B cell (primary cell): ENCODE results near the gene SLC25A4. TPM values are rescaled to one million over a fixed set of nuclear protein-coding genes. Genes with fewer than 3 reads are reported as not detected.

Source experiments
- ATAC-seq: fragments of 200-7000 bp; cut with Tn5 transposase; one replicate; pipeline ENCODE4 v1.10.0; 2021; ENCODE audit warnings: low read depth, mild to moderate bottlenecking, moderate number of reproducible peaks, moderate library complexity
- CTCF ChIA-PET: fragments of 350-600 bp; sonication (Branson Sonifier 250); formaldehyde crosslinking; loops from one replicate; lab custom pipeline; 2021; ENCODE audit warnings: antibody characterized with exemption, inconsistent platforms; lab: Charles Lee
- POLR2A ChIA-PET: fragments of 350-600 bp; sonication (Branson Sonifier 250); formaldehyde crosslinking; loops from one replicate; lab custom pipeline; 2021; ENCODE audit warnings: antibody characterized with exemption; lab: Charles Lee
- DNase-seq: peaks from one replicate; pipeline ENCODE4 v3.0.0; 2013
- H2AFZ ChIP-seq: 2 replicates; pipeline ENCODE4 v1.6.1; 2012; ENCODE audit warnings: mild to moderate bottlenecking, low read depth, low read length; ENCODE audit not compliant: insufficient read depth, poor library complexity, severe bottlenecking
- H3K27ac ChIP-seq, 2 donors: 1 replicate in 1 of 2; 2 replicates in 1 of 2; pipeline ENCODE4 v1.5.1; 2012 to 2013; ENCODE audit warnings: low read length in 2 of 2, mild to moderate bottlenecking in 2 of 2, moderate library complexity in 1 of 2
- H3K27me3 ChIP-seq, 4 experiments: fragments of 200-600 bp in 1 of 4; sonication (generic) in 1 of 4; replicated peaks in 1 of 4; 1 replicate in 2 of 4; 2 replicates in 2 of 4; pipeline versions ENCODE4 v1.6.1 to v1.7.0; 2013 to 2016; ENCODE audit warnings: low read length in 3 of 4, mild to moderate bottlenecking in 2 of 4, mixed read lengths in 1 of 4, moderate library complexity in 1 of 4; ENCODE audit not compliant: insufficient read depth in 4 of 4, control insufficient read depth in 3 of 4; ENCODE audit errors: control extremely low read depth in 1 of 4
- H3K36me3 ChIP-seq, 2 experiments: replicated peaks in 1 of 2; 1 replicate in 1 of 2; 2 replicates in 1 of 2; pipeline versions ENCODE4 v1.6.1 to v1.7.1; 2013; ENCODE audit warnings: low read length in 1 of 2; ENCODE audit not compliant: insufficient read depth in 2 of 2, control insufficient read depth in 1 of 2; ENCODE audit errors: control extremely low read depth in 1 of 2, extremely low read depth in 1 of 2
- H3K4me1 ChIP-seq, 2 donors: fragments of 200-600 bp in 1 of 2; sonication (generic) in 1 of 2; 1 replicate in 1 of 2; 2 replicates in 1 of 2; pipeline versions ENCODE4 v1.5.1 to v1.6.1; 2013 to 2017; ENCODE audit warnings: low read length in 2 of 2; ENCODE audit not compliant: control insufficient read depth in 2 of 2, insufficient read depth in 2 of 2
- H3K4me2 ChIP-seq: replicated peaks from 2 replicates; pipeline ENCODE3; 2012; ENCODE audit warnings: mild to moderate bottlenecking, low read depth, low read length; ENCODE audit not compliant: poor library complexity, severe bottlenecking
- H3K4me3 ChIP-seq, 5 experiments: fragments of 200-600 bp in 1 of 5; sonication (generic) in 1 of 5; 1 replicate in 3 of 5; 2 replicates in 2 of 5; pipeline versions ENCODE4 v1.5.1 to v1.7.0; 2011 to 2016; ENCODE audit warnings: low read length in 4 of 5, mild to moderate bottlenecking in 4 of 5, low read depth in 2 of 5, control low read depth in 1 of 5, moderate library complexity in 1 of 5; ENCODE audit not compliant: insufficient read depth in 1 of 5; ENCODE audit errors: control extremely low read depth in 1 of 5, extremely low read depth in 1 of 5
- H3K79me2 ChIP-seq: fragments of 200-600 bp; sonication (generic); one replicate; pipeline ENCODE4 v1.6.0; 2016; ENCODE audit warnings: low read length; ENCODE audit not compliant: control insufficient read depth, insufficient read depth
- H3K9ac ChIP-seq: fragments of 200-600 bp; sonication (generic); 2 replicates; pipeline ENCODE4 v1.6.1; 2017; ENCODE audit warnings: mild to moderate bottlenecking, low read length, moderate library complexity
- H3K9me3 ChIP-seq, 3 donors: one replicate each; pipeline versions ENCODE4 v1.6.1 to v1.7.1; 2013; ENCODE audit warnings: low read length in 2 of 3; ENCODE audit not compliant: control insufficient read depth in 2 of 3, insufficient read depth in 1 of 3; ENCODE audit errors: control extremely low read depth in 1 of 3
- H4K20me1 ChIP-seq: 2 replicates; pipeline ENCODE4 v1.6.0; 2012; ENCODE audit warnings: mild to moderate bottlenecking, low read length; ENCODE audit not compliant: insufficient read depth, control insufficient read depth, poor library complexity, severe bottlenecking
- H3K27ac Mint-ChIP-seq: one replicate; pipeline ENCODE4 v1.8.0; 2021; ENCODE audit warnings: mixed read lengths
- H3K27me3 Mint-ChIP-seq: one replicate; pipeline ENCODE4 v1.8.0; 2021; ENCODE audit warnings: mixed read lengths
- H3K4me1 Mint-ChIP-seq: one replicate; pipeline ENCODE4 v1.8.0; 2021; ENCODE audit warnings: mixed read lengths
- H3K4me3 Mint-ChIP-seq: one replicate; pipeline ENCODE4 v1.8.0; 2021; ENCODE audit warnings: mixed read lengths
- H3K9me3 Mint-ChIP-seq: one replicate; pipeline ENCODE4 v1.8.0; 2022; ENCODE audit warnings: mixed read lengths; ENCODE audit not compliant: insufficient read depth
- EZH2 ChIP-seq: IDR thresholded peaks from 2 replicates; pipeline ENCODE4 v1.6.1; 2012; ENCODE audit warnings: borderline replicate concordance, low read depth, mild to moderate bottlenecking, moderate library complexity, low read length; ENCODE audit not compliant: insufficient read depth, poor library complexity, severe bottlenecking
- WGBS: methylation state at CpG from one replicate; pipeline ENCODE4 v1.1.5; 2013; ENCODE audit warnings: missing lambda C conversion rate; ENCODE audit not compliant: insufficient coverage; 5-methylcytosine and 5-hydroxymethylcytosine counted together
- intact Hi-C: fragments of 100-400 bp; cut with micrococcal nuclease; formaldehyde crosslinking; loops from one replicate; pipeline ENCODE4 v1.10.0; 2022
- polyA plus RNA-seq: library from polyadenylated mRNA; depleted of rRNA; stranded (reverse); fragments of >200 nt; gene quantifications from 2 replicates; pipeline ENCODE4 v1.2.3, GENCODE V29; 2012
- total RNA-seq, 2 donors: library from RNA; stranded (reverse); fragments of 120-200 nt in 1 of 2; gene quantifications; 1 replicate in 1 of 2; 2 replicates in 1 of 2; pipeline versions ENCODE4 v1.2.3 to v1.2.4, GENCODE V29; 2013 to 2022
- TF ChIP-seq, protein P1 (sequence below): fragments of 200-600 bp; IDR thresholded peaks from one replicate; pipeline ENCODE4 v1.8.0; 2022; ENCODE audit warnings: antibody characterized with exemption, mild to moderate bottlenecking

Gene SLC25A4
- total and polyA plus RNA-seq, 2 donors (not counting 1 experiment from before 2014, with no cell fraction given), result 7.3 to 11.7 TPM

DNA sequence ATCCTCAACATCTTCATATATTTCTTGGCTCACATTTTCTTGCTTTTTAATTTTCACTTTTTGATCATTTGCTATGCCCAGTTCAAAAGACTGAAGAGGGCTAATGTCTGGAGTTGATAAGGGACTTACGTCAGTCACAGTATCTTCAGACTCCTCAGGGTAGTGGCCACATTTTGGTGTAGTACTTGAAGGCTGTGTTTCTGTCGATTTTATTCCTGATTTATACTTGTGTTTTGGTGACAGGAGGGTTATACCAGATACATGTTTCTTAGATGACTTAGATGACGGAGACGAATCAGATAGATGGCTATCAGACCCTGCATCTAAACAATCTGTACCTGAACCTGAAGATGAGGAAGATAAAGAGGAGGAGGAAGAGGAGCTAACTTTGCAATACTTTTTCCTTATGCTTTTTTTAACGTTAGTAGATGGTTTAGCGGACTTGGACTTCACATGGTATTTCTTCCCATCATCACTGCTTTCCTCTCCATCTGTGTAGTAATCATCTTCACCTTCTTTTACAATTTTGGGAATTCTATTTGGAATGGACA, 47.3 kb downstream of the SLC25A4 start:
- no peaks in the 10 kb centered on the region for H3K9me3 Mint-ChIP-seq
- DNase-seq, result no peak
- H3K27me3 Mint-ChIP-seq, result no peaks in the 10 kb centered on the region
- Histone ChIP-seq H4K20me1 (peaks cover 14% of the 10 kb centered on the region), H3K4me1 (peaks cover 7 to 8% of the 10 kb centered on the region in 2 donors), H3K27me3 (no peaks in the 10 kb centered on the region), H3K36me3 (peaks cover 2 to 24% of the 10 kb centered on the region in 2 experiments), H3K4me2 (no peak overlapping the region), H3K27ac (no peak overlapping the region), H2AFZ (no peak overlapping the region), H3K4me3 (no peak overlapping the region), H3K79me2 (peaks cover 73% of the 10 kb centered on the region), H3K9me3 (peaks cover 0 to 6% (median 0%) of the 10 kb centered on the region in 3 donors), H3K9ac (no peak overlapping the region)
- 88% methylated on average over 2 of the region's 6 CpGs for WGBS
- no peak for ATAC-seq
- intact Hi-C loops, result no loop called here
- no peak overlapping the region for H3K27ac Mint-ChIP-seq
- ChIA-PET POLR2A (no interaction called here), CTCF (no interaction called here)
- no peak for TF ChIP-seq EZH2
- TF ChIP-seq, protein P1, sequence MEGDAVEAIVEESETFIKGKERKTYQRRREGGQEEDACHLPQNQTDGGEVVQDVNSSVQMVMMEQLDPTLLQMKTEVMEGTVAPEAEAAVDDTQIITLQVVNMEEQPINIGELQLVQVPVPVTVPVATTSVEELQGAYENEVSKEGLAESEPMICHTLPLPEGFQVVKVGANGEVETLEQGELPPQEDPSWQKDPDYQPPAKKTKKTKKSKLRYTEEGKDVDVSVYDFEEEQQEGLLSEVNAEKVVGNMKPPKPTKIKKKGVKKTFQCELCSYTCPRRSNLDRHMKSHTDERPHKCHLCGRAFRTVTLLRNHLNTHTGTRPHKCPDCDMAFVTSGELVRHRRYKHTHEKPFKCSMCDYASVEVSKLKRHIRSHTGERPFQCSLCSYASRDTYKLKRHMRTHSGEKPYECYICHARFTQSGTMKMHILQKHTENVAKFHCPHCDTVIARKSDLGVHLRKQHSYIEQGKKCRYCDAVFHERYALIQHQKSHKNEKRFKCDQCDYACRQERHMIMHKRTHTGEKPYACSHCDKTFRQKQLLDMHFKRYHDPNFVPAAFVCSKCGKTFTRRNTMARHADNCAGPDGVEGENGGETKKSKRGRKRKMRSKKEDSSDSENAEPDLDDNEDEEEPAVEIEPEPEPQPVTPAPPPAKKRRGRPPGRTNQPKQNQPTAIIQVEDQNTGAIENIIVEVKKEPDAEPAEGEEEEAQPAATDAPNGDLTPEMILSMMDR, result no peak
- peaks cover 25% of the 10 kb centered on the region for H3K4me1 Mint-ChIP-seq
- H3K4me3 Mint-ChIP-seq, result peak overlapping the region; percentile 32

DNA sequence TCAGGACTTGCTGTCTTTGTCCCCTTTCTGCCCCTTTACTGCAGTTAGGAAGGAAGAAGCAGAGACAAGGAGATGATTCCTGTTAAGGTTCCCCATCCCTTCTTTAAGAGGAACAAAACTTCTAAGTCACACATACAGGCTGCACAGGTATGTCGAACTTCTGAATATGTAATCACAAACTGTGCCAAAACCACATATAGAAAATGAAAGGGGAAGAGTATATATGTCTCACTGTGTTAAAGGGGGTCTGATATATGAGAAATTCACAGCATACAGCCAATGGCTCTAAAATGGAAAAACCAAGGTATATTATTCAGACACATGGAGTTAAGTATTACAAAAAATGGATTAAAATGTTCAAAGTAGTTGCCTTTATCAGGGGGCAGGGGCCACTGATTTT, 49.0 kb downstream of the SLC25A4 start:
- CTCF ChIA-PET, result interaction anchor here (0.6 kb wide), 1 partner anchor 51 kb away, joined by 4 read pairs; no protein-coding TSS in a partner anchor
- H3K4me3 ChIP-seq, result no peak overlapping the region
- H3K9ac ChIP-seq, result peak overlapping the region; percentile 5
- Mint-ChIP-seq H3K27me3 (no peaks in the 10 kb centered on the region), H3K9me3 (no peaks in the 10 kb centered on the region), H3K4me1 (peaks cover 27% of the 10 kb centered on the region), H3K4me3 (peak overlapping the region; percentile 42), H3K27ac (no peak overlapping the region)
- peaks cover 3 to 24% of the 10 kb centered on the region in 2 experiments for H3K36me3 ChIP-seq
- intact Hi-C loops, result no loop called here
- POLR2A ChIA-PET, result no interaction called here
- H3K4me2 ChIP-seq, result peak overlapping the region; percentile 27
- H3K27ac ChIP-seq, result peak overlapping the region in 1 of 2 donors; percentile 63
- H3K9me3 ChIP-seq, result peaks cover 0 to 6% (median 0%) of the 10 kb centered on the region in 3 donors
- peaks cover 7 to 8% of the 10 kb centered on the region in 2 donors for H3K4me1 ChIP-seq
- no peak for ATAC-seq
- no peak for TF ChIP-seq EZH2
- TF ChIP-seq, protein P1, result no peak
- H4K20me1 ChIP-seq, result peaks cover 14% of the 10 kb centered on the region
- no CpG with 5 or more reads among the region's 1 CpG for WGBS
- no peaks in the 10 kb centered on the region for H3K27me3 ChIP-seq
- H2AFZ ChIP-seq, result peak overlapping the region; percentile 18
- H3K79me2 ChIP-seq, result peaks cover 68% of the 10 kb centered on the region
- DNase-seq, result peak; percentile 39
